ENCODE data around the gene HTR3E.
A peak's percentile ranks its signal among the peaks of the same experiment; 100 is the strongest.
"Not testable (repeated sequence)": the region's sequence is repeated elsewhere in the genome, so short reads cannot be mapped to it uniquely, and the experiment has no call there.

Gene HTR3E

DNA sequence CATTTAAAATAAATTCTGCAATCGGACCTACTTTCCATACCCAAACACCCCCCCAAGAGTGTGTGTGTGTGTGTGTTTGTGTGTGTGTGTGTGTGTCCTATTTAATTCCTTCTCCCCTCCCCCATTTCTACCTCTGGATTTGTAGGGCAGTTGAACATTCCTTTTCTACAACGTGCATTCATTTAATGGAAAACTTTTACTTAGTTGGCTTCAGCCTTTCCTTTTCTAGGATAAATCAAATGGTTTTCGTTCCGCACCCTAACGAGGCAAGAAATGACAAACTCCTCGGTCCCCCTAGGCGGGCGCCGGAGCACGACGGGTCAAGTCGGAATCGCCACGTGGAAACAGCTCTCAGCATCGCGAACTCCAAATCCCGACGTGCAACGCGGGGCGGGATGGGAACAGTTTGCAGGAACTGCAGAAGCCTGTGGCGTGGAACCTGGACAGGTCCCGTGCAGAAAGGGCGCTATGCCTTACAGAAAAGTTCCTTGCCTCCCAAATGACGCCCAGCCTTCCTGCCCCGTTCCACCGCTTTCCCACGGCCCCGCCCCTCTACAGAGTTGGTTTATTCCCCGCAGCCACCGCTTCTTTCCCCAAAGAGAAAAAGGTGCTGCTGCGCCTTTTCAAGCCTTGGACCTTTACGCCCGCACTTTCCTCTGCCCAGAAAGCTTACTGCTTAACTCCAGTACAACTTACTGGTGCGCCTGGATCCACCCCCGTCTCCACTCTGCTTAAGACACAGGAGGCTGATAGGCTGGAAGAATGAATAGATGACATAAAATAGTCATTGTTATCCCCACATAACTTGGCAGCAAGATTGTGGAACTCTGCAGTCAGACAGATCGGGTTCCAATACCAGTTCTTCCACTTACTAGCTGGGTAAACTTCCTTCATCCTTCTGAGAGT lies 37.2 kb downstream of the HTR3E start:
- Mint-ChIP-seq H3K4me1 (peaks cover 34% of the 10 kb centered on the region), H3K36me3 (ENCODE audit: low read depth) (peaks cover 16% of the 10 kb centered on the region), H3K9me3 (no peaks in the 10 kb centered on the region), H3K4me3 (peak overlapping the region; percentile 97), H3K27me3 (no peaks in the 10 kb centered on the region), H3K27ac (peak overlapping the region; percentile 97)
- DNase-seq = peak; percentile 64
- ATAC-seq = peak; percentile 31

DNA sequence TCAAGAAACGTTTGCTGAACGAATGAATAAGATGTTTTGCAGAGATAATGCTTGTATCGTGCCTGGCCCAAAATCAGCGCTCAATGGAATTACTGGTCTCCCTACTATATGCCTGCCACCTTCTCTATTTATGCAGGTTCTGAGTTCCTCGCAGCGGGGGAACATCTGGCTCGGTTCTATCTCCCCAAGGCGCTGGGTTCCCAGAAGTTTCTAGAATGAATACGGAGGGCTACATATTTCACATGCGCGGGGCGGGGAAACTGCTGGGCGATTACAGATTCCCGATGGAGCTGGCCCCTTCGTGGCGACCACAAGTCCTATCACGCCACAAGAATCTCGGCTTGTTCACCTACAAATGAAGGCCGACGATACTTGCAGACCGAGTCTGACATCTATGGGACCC lies 37.9 kb downstream of the HTR3E start:
- Mint-ChIP-seq H3K36me3 (ENCODE audit: low read depth) (peaks cover 16% of the 10 kb centered on the region), H3K27ac (peak overlapping the region; percentile 97), H3K4me1 (peaks cover 34% of the 10 kb centered on the region), H3K9me3 (no peaks in the 10 kb centered on the region), H3K27me3 (no peaks in the 10 kb centered on the region), H3K4me3 (peak overlapping the region; percentile 97)
- peak; percentile 4 for ATAC-seq
- no peak for DNase-seq

DNA sequence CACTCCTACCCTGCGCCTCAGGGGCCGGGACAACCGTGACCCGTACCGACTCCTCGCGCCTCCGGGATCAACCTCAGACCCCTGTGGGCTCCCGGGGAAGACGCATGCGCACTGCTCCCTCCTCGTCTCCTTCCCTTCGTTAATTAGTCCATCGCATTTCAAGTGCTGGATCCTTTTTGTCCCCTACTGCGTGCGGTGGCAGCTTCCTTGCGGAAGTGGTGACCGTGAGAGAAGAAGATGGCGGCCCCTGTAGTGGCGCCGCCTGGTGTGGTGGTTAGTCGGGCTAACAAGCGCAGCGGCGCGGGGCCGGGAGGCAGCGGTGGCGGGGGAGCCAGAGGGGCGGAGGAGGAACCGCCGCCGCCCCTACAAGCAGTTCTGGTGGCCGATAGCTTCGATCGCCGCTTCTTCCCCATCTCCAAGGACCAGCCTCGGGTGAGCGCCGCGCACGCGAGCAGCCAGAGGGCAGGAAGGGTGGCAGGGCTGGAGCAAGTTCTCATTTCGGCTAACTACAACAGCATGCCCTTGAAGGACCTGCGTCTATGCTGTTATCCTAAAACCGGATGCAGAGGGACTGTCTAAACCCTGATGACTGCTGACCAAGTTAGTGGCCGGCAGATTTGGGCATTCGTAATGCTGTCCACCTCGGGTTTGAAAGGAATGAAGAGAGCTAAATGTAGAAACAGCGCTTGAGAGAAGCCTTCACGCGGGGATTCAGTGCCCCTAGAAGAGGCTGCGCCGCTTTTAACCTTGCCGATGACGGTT lies 38.5 kb downstream of the HTR3E start, which contains the start of gene EIF2B5:
Gene EIF2B5 (plus strand): TSS at position 210 of the 762 bp plus-strand sequence. CDS start 28 bp downstream, at position 238.
- ATAC-seq = peak; percentile 91
- peaks cover 20% of the 10 kb centered on the region for H3K36me3 Mint-ChIP-seq (ENCODE audit: low read depth)

DNA sequence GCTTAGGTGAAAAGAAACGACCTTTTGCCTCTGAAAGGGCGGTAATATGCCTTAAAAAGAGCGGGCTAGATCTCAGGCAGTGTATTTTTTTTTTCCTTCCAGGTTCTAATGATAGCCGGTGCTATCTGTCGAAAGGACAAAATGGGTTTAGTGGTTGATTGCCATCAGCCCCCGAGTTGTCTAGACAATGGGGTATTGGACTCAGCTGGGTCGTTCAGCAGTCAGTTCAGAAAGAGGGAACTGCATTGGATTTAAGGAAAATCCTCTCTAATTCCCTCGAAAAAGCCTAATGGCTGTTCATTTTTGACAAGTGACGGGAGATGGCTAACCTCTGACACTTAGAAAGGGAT lies 39.0 kb downstream of the HTR3E start:
- DNase-seq = no peak
- H3K27ac Mint-ChIP-seq = peak overlapping the region; percentile 97
- H3K36me3 Mint-ChIP-seq (ENCODE audit: low read depth) = peaks cover 26% of the 10 kb centered on the region
- H3K27me3 Mint-ChIP-seq = no peaks in the 10 kb centered on the region
- H3K4me3 Mint-ChIP-seq = peak overlapping the region; percentile 97
- peaks cover 34% of the 10 kb centered on the region for H3K4me1 Mint-ChIP-seq
- ATAC-seq = no peak
- no peaks in the 10 kb centered on the region for H3K9me3 Mint-ChIP-seq

More for the DNA sequence above, 38.5 kb downstream of the HTR3E start, which contains the start of gene EIF2B5:
- Mint-ChIP-seq H3K4me1 (peaks cover 34% of the 10 kb centered on the region), H3K4me3 (peak within 1 kb of the TSS; percentile 97), H3K27ac (peak within 1 kb of the TSS; percentile 97), H3K9me3 (no peaks in the 10 kb centered on the region), H3K27me3 (no peaks in the 10 kb centered on the region)
- DNase-seq = peak; percentile 90

DNA sequence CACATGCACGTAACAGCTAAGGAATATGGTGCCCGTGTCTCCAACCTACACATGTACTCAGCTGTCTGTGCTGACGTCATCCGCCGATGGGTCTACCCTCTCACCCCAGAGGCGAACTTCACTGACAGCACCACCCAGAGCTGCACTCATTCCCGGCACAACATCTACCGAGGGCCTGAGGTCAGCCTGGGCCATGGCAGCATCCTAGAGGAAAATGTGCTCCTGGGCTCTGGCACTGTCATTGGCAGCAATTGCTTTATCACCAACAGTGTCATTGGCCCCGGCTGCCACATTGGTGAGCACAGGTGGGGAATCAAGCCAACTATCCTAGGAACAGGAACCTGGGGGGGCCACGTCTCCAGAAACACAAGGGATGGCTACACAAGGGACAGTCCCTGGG lies 43.6 kb downstream of the HTR3E start:
- Mint-ChIP-seq H3K27me3 (no peaks in the 10 kb centered on the region), H3K4me3 (no peak overlapping the region), H3K36me3 (ENCODE audit: low read depth) (peaks cover 53% of the 10 kb centered on the region), H3K4me1 (peaks cover 22% of the 10 kb centered on the region), H3K9me3 (no peaks in the 10 kb centered on the region), H3K27ac (peak overlapping the region; percentile 5)
- ATAC-seq = no peak
- no peak for DNase-seq

DNA sequence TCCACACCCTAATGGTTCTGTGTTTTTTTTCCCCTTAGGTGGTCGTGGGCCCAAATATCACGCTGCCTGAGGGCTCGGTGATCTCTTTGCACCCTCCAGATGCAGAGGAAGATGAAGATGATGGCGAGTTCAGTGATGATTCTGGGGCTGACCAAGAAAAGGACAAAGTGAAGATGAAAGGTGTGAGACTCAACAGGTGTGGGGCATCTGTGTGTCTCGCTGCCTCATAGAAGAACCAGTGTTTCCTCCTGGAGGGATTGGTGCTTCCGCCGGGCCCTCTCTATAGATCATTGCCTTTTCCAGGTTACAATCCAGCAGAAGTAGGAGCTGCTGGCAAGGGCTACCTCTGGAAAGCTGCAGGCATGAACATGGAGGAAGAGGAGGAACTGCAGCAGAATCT lies 45.3 kb downstream of the HTR3E start:
- ATAC-seq (no peak), DNase-seq (no peak)
- H3K36me3 Mint-ChIP-seq (ENCODE audit: low read depth) = peaks cover 52% of the 10 kb centered on the region
- H3K9me3 Mint-ChIP-seq = no peaks in the 10 kb centered on the region
- H3K4me3 Mint-ChIP-seq = no peak overlapping the region
- H3K4me1 Mint-ChIP-seq = peaks cover 8% of the 10 kb centered on the region
- H3K27me3 Mint-ChIP-seq = no peaks in the 10 kb centered on the region
- H3K27ac Mint-ChIP-seq = no peak overlapping the region

DNA sequence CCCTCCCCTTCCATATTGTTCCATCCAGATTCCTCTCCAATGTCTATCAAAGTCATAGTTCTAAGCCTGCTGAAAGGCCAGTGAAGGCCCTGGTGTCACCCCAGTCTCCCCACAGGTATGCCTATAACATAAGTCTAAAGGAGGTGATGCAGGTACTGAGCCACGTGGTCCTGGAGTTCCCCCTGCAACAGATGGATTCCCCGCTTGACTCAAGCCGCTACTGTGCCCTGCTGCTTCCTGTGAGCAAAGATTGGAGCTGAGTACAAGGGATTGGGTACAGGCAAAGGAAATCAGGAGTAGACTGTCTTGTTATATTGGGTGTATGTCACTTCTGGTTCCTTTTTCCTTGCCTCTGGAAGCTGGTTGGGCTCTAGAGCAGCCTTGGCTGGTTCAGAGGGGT lies 46.5 kb downstream of the HTR3E start:
- DNase-seq (no peak), ATAC-seq (no peak)
- H3K27ac Mint-ChIP-seq = no peak overlapping the region
- H3K4me1 Mint-ChIP-seq = peaks cover 5% of the 10 kb centered on the region
- H3K36me3 Mint-ChIP-seq (ENCODE audit: low read depth) = peaks cover 44% of the 10 kb centered on the region
- no peaks in the 10 kb centered on the region for H3K27me3 Mint-ChIP-seq
- no peak overlapping the region for H3K4me3 Mint-ChIP-seq
- no peaks in the 10 kb centered on the region for H3K9me3 Mint-ChIP-seq

DNA sequence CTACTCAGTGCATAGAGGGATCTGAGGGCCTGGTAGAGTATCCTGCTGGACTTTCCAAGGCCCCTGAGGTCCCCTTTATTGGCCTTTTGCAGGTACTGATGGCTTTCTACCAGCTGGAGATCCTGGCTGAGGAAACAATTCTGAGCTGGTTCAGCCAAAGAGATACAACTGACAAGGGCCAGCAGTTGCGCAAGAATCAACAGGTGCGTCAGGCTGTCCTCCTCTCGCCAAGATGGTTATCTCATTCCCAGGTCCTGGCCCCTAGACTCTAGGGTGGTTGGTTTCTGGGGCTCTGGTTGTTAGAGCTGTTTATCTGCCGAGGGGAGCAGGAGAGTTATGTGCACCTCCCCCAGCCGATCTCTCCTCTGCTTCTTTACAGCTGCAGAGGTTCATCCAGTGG lies 47.6 kb downstream of the HTR3E start:
- no peak for ATAC-seq
- DNase-seq = no peak
- H3K4me1 Mint-ChIP-seq = peaks cover 5% of the 10 kb centered on the region
- no peak overlapping the region for H3K4me3 Mint-ChIP-seq
- H3K27ac Mint-ChIP-seq = no peak overlapping the region
- H3K9me3 Mint-ChIP-seq = no peaks in the 10 kb centered on the region
- H3K36me3 Mint-ChIP-seq (ENCODE audit: low read depth) = peaks cover 44% of the 10 kb centered on the region
- no peaks in the 10 kb centered on the region for H3K27me3 Mint-ChIP-seq

DNA sequence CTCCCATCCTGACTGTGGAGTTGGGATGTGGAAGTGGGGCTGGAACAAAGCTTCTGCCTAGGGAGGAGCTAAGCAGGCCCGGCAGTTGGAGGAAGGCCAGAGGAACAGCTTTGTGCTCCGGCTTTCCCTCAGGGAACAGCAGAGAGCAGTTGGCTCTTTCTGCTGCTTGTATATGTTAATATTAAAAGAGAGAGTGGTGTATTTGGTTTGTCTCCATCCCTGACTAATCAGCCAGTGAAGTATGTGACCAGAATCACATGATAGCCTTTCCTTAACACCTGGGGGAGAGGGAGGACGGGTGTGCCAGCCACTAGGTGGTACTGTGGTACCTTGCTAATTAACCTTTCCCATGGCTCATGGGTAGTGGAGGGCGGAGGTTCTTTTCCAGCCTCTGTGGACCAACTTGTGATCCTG lies 48.3 kb downstream of the HTR3E start:
- Mint-ChIP-seq H3K27me3 (no peaks in the 10 kb centered on the region), H3K9me3 (no peaks in the 10 kb centered on the region), H3K27ac (no peak overlapping the region), H3K4me3 (no peak overlapping the region), H3K36me3 (ENCODE audit: low read depth) (peaks cover 42% of the 10 kb centered on the region), H3K4me1 (peaks cover 5% of the 10 kb centered on the region)
- ATAC-seq (peak; percentile 59), DNase-seq (peak; percentile 27)

DNA sequence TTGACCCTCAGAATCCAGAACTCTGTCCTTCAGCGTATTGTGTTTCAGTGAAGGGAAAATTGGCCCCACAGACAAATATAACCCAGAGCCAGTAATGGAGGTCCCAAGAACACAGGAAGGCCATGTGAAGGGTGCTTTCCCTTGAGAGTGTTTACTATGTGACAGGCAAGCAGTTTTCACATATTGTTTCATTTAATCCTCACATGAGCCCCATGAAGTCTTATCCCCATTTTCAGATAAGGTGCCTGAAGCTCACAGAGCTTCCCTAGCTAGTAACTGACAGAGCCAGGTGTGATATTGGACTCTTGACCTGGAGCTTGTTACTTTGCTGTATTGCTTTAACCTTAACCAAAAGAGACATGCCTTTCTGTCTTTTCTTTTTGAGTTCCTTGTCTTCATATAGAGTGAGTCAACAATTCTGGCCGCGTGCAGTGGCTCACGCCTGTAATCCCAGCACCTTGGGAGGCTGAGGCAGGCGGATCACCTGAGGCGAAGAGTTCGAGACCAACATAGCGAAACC lies 48.9 kb downstream of the HTR3E start:
- H3K4me1 Mint-ChIP-seq = peaks cover 5% of the 10 kb centered on the region
- H3K9me3 Mint-ChIP-seq = no peaks in the 10 kb centered on the region
- DNase-seq = no peak
- H3K36me3 Mint-ChIP-seq (ENCODE audit: low read depth) = peaks cover 35% of the 10 kb centered on the region
- no peak overlapping the region for H3K4me3 Mint-ChIP-seq
- no peaks in the 10 kb centered on the region for H3K27me3 Mint-ChIP-seq
- no peak overlapping the region for H3K27ac Mint-ChIP-seq
- no peak for ATAC-seq

DNA sequence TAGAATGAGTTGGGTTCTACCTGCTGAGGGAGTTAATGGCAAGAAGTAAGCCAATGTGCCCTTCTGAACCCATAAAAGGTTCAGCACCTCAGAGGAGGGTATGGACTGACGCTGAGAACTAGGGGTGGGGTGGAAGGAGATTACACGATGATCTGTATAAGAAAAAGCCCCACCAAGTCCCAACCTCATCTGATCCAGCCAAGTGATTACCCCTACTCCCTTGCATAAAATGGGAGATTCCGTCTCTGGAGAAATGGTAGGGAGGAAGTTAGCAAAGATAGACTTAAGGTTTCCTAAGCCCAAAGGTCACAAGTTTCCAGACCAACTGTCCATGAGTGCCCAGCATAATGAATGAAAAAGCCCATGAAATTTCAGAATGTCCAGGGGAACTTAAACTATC lies 51.2 kb downstream of the HTR3E start:
- Mint-ChIP-seq H3K9me3 (no peaks in the 10 kb centered on the region), H3K36me3 (ENCODE audit: low read depth) (peaks cover 15% of the 10 kb centered on the region), H3K27me3 (no peaks in the 10 kb centered on the region), H3K27ac (no peak overlapping the region), H3K4me3 (no peak overlapping the region), H3K4me1 (peaks cover 2% of the 10 kb centered on the region)
- DNase-seq = no peak
- ATAC-seq = no peak

DNA sequence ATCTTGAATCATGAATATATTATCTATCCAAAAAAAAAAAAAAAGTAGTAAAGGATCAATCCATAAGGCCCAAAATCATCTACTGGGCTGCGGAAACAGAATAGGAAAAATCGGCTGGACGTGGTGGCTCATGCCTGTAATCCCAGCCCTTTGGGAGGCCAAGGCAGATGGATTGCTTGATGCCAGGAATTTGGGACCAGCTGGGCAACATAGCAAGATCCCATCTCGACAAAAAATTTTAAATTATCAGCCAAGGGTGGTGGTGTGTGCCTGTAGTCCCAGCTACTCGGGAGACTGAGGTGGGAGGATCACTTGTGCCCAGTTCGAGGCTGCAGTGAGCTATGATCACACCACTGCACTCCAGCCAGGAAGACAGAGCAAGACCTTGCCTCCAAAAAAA lies 52.3 kb downstream of the HTR3E start:
- H3K27ac Mint-ChIP-seq = no peak overlapping the region
- H3K4me3 Mint-ChIP-seq = no peak overlapping the region
- no peak for DNase-seq

DNA sequence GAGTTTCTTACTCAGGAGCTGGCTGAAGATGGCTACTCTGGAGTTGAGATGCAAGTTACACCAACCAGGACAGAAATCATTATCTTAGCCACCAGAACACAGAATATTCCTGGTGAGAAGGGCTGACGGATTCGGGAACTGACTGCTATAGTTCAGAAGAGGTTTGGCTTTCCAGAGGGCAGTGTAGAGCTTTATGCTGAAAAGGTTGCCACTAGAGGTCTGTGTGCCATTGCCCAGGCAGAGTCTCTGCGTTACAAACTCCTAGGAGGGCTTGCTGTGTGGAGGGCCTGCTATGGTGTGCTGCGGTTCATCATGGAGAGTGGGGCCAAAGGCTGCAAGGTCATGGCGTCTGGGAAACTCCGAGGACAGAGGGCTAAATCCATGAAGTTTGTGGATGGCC lies 52.9 kb downstream of the HTR3E start:
- H3K27ac Mint-ChIP-seq; DNase-seq; H3K36me3 Mint-ChIP-seq (ENCODE audit: low read depth); H3K4me1 Mint-ChIP-seq; H3K9me3 Mint-ChIP-seq; H3K4me3 Mint-ChIP-seq; ATAC-seq; H3K27me3 Mint-ChIP-seq: not testable (repeated sequence)

More for the DNA sequence above, 52.3 kb downstream of the HTR3E start:
- H3K36me3 Mint-ChIP-seq (ENCODE audit: low read depth) = peaks cover 9% of the 10 kb centered on the region
- H3K27me3 Mint-ChIP-seq = no peaks in the 10 kb centered on the region
- no peak for ATAC-seq
- H3K4me1 Mint-ChIP-seq = peaks cover 2% of the 10 kb centered on the region
- no peaks in the 10 kb centered on the region for H3K9me3 Mint-ChIP-seq

DNA sequence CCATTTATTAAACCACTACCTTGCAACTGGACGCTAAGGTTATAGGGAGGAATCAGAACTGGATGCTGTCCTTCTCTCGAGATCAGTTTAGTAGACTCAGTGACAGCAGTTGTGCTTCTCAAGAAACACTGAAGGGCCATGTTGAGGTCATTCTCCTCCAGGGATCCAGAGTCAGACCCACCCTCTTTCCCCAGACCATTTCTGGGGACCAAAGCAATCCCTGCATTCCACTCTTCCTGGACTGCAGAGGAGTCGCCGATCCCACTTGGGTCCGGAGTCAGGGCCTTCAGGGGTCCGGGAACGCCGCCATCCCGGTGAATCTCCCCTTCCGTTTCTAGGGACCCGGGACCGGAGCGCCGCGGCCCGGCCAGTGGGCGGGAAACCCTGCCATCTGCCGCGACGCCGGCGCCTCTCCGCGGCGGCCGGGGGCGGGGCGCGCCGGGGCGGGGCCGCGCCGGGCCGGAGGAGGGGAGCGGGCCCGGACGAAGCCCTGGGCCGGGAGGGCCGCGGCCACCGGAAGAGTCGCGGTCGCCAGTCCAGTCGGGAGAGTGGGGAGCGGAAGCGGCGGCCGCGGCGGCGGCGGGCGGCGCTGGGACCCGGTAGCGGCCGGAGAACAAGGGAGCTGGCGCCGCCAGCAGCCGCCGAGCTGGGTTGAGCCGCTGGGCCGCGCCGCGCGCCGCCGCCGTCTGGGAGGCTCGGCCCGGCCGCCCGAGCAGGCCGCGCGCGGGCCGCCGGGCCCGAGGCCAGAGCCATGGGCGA lies 58.2 kb downstream of the HTR3E start, which contains the start of gene DVL3:
Gene DVL3 (plus strand): TSS at position 493 of the 759 bp plus-strand sequence. CDS start 259 bp downstream, at position 752.
- H3K4me3 Mint-ChIP-seq = peak within 1 kb of the TSS; percentile 96
- peak; percentile 63 for ATAC-seq
- peaks cover 3% of the 10 kb centered on the region for H3K36me3 Mint-ChIP-seq (ENCODE audit: low read depth)
- no peaks in the 10 kb centered on the region for H3K9me3 Mint-ChIP-seq
- peaks cover 25% of the 10 kb centered on the region for H3K4me1 Mint-ChIP-seq
- no peaks in the 10 kb centered on the region for H3K27me3 Mint-ChIP-seq
- H3K27ac Mint-ChIP-seq = peak within 1 kb of the TSS; percentile 82
- peak; percentile 58 for DNase-seq
